Peyer's patch (tissue), 4 donors: ENCODE data around the gene MICOS13.

Experiments used
- CTCF ChIP-seq, 6 experiments: fragments of 450-650 bp in 4 of 6; fragments of 200-600 bp in 2 of 6; sonication (generic) in 1 of 6; IDR thresholded peaks; one replicate each; pipeline ENCODE4 v1.5.1; 2017 to 2019; ENCODE audit warnings: antibody characterized with exemption in 6 of 6, mild to moderate bottlenecking in 3 of 6, moderate library complexity in 1 of 6
- POLR2A ChIP-seq, 2 donors: fragments of 450-650 bp; IDR thresholded peaks; one replicate each; pipeline ENCODE4 v1.5.1; 2017; ENCODE audit warnings: antibody characterized with exemption in 2 of 2, mild to moderate bottlenecking in 2 of 2, moderate library complexity in 2 of 2

GRCh38 chr19:5632241-5632612, 48.1 kb downstream of the MICOS13 start:
- no peak for TF ChIP-seq CTCF (IDR thresholded peaks at IDR 0.05)
- no peak for TF ChIP-seq POLR2A (IDR thresholded peaks at IDR 0.05)
